ENCODE results near the gene SCGB1A1. TPM values are rescaled to one million over a fixed set of nuclear protein-coding genes. Genes with fewer than 3 reads are reported as not detected.

Gene SCGB1A1
- total RNA-seq, 1 experiment from 2014 or later = not detected

- BruUV-seq (replicated peaks) = no TSS peak
- Mint-ChIP-seq H3K36me3 (ENCODE audit: insufficient read depth, unreplicated experiment) (no peaks in the 10 kb centered on the region), H3K27me3 (ENCODE audit: insufficient read depth, unreplicated experiment) (no peaks in the 10 kb centered on the region), H3K4me3 (ENCODE audit: unreplicated experiment) (no peak overlapping the region), H3K4me1 (ENCODE audit: insufficient read depth, unreplicated experiment) (no peaks in the 10 kb centered on the region), H3K9me3 (ENCODE audit: unreplicated experiment) (no peaks in the 10 kb centered on the region), H3K27ac (ENCODE audit: low read depth, unreplicated experiment) (no peak overlapping the region)
- TF ChIP-seq, protein P1, sequence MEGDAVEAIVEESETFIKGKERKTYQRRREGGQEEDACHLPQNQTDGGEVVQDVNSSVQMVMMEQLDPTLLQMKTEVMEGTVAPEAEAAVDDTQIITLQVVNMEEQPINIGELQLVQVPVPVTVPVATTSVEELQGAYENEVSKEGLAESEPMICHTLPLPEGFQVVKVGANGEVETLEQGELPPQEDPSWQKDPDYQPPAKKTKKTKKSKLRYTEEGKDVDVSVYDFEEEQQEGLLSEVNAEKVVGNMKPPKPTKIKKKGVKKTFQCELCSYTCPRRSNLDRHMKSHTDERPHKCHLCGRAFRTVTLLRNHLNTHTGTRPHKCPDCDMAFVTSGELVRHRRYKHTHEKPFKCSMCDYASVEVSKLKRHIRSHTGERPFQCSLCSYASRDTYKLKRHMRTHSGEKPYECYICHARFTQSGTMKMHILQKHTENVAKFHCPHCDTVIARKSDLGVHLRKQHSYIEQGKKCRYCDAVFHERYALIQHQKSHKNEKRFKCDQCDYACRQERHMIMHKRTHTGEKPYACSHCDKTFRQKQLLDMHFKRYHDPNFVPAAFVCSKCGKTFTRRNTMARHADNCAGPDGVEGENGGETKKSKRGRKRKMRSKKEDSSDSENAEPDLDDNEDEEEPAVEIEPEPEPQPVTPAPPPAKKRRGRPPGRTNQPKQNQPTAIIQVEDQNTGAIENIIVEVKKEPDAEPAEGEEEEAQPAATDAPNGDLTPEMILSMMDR (IDR thresholded peaks at IDR 0.05; ENCODE audit: unreplicated experiment) = no peak
- DNase-seq (ENCODE audit: unreplicated experiment) = no peak
- intact Hi-C loops (cut with micrococcal nuclease) = no loop called here
- ChIA-PET POLR2A (interaction anchor here (1.9 kb wide), 1 partner anchor 10 kb away, joined by 6 read pairs; no protein-coding TSS in a partner anchor), CTCF (interaction anchor here (0.7 to 1.8 kb wide), 4 partner anchors 12 to 141 kb away, joined by 3 to 9 read pairs (median 3); no protein-coding TSS in a partner anchor)
Measured at GRCh38 chr11:62401811-62402210, 17.0 kb upstream of the SCGB1A1 start.

DNA sequence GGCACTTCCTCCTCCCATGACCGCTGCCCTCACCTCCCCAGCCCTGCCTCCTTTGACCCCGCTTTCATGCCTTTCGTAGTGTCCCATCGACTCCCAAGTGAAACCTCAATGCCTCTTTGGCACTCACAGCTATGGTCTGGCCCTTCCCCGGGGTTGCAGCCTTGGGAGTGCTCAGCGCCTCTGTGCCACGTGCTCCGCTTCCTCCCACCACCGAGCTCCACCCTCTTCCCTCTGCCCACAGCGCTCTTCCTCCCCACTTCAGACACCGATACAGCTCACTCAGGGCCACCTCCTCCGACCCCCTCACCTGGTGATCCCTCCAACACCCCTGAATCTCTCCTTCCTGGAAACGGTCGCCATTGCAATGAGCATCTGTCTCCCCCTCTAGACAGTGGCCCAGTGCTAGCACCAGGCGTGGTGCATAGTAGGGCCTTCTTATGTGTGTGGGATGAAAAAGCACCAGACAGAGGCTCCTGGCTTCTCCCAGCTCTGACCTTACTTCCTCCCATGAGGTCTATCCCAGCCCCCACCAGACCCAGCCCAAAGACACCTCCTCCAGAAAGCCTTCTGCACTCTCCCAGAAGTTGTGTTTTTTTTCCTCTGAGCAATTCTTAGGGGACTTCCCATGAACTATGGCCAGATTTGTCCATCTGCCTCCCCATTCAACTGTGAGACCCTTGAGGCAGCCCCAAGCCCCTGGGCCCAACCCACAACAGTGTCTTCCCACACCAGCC is 16.4 kb upstream of the SCGB1A1 start:
- H3K27me3 Mint-ChIP-seq (ENCODE audit: insufficient read depth, unreplicated experiment) = no peaks in the 10 kb centered on the region
- H3K36me3 Mint-ChIP-seq (ENCODE audit: insufficient read depth, unreplicated experiment) = no peaks in the 10 kb centered on the region
- H3K4me1 Mint-ChIP-seq (ENCODE audit: insufficient read depth, unreplicated experiment) = no peaks in the 10 kb centered on the region
- H3K4me3 Mint-ChIP-seq (ENCODE audit: unreplicated experiment) = no peak overlapping the region
- no peaks in the 10 kb centered on the region for H3K9me3 Mint-ChIP-seq (ENCODE audit: unreplicated experiment)
- no peak for DNase-seq (ENCODE audit: unreplicated experiment)
- no peak overlapping the region for H3K27ac Mint-ChIP-seq (ENCODE audit: low read depth, unreplicated experiment)
- intact Hi-C loops (cut with micrococcal nuclease) = no loop called here
- ChIA-PET POLR2A (interaction anchor here (0.8 kb wide), 1 partner anchor 303 kb away, joined by 3 read pairs; no protein-coding TSS in a partner anchor), CTCF (interaction anchor here (0.7 to 1.8 kb wide), 4 partner anchors 12 to 140 kb away, joined by 3 to 9 read pairs (median 3); no protein-coding TSS in a partner anchor)
- BruUV-seq (replicated peaks) = no TSS peak
- TF ChIP-seq, protein P1 (IDR thresholded peaks at IDR 0.05; ENCODE audit: unreplicated experiment) = no peak

DNA sequence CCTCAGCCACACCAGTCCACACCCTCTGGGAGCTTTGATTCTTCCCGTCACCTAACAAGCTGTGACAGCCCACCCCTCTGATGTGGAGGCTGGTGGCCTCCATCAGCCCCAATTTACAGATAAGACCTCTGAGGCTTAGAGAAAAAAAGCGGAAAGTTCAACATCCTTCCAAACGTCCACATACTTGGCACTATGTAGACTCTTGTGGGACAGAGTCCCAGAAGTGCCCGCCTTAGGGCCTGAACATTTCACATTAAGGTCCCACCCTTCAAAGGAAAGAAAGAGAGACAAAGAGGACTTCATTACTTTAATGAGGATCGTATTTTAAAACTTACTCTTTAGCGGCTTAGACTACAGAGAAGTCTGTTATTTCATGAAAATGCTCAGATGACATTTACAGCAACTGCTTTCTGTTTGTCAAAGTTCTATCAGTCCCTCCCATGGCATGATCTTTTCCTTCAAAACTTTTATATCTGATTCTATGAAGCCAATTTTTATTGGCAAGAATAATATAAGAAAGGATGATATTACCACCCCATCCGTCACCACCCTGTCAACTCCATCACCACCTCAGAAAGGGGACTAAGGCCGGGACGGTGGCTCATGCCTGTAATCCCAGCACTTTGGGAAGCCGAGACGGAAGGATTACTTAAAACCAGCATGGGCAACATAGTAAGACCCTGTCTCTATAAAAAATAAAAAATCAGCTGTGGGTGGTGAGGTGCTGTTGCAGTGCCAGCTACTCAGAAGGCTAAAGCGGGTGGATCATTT is 15.7 kb upstream of the SCGB1A1 start:
- Mint-ChIP-seq H3K27me3 (ENCODE audit: insufficient read depth, unreplicated experiment) (no peaks in the 10 kb centered on the region), H3K36me3 (ENCODE audit: insufficient read depth, unreplicated experiment) (no peaks in the 10 kb centered on the region), H3K9me3 (ENCODE audit: unreplicated experiment) (no peaks in the 10 kb centered on the region), H3K4me1 (ENCODE audit: insufficient read depth, unreplicated experiment) (no peaks in the 10 kb centered on the region), H3K4me3 (ENCODE audit: unreplicated experiment) (no peak overlapping the region), H3K27ac (ENCODE audit: low read depth, unreplicated experiment) (no peak overlapping the region)
- DNase-seq (ENCODE audit: unreplicated experiment) = no peak
- POLR2A ChIA-PET = interaction anchor here (0.8 kb wide), 1 partner anchor 303 kb away, joined by 3 read pairs; no protein-coding TSS in a partner anchor
- CTCF ChIA-PET = interaction anchor here (0.5 to 1.8 kb wide), 4 partner anchors 8 to 328 kb away, joined by 3 to 9 read pairs (median 6); no protein-coding TSS in a partner anchor
- BruUV-seq (replicated peaks) = no TSS peak
- intact Hi-C loops (cut with micrococcal nuclease) = no loop called here
- TF ChIP-seq, protein P1 (IDR thresholded peaks at IDR 0.05; ENCODE audit: unreplicated experiment) = no peak

GRCh38 chr11:62404435-62404834 is 14.4 kb upstream of the SCGB1A1 start:
- H3K4me3 Mint-ChIP-seq (ENCODE audit: unreplicated experiment) = no peak overlapping the region
- ChIA-PET POLR2A (no interaction called here), CTCF (interaction anchor here (0.6 to 1.8 kb wide), 3 partner anchors 9 to 139 kb away, joined by 3 to 8 read pairs (median 5); no protein-coding TSS in a partner anchor)
- intact Hi-C loops (cut with micrococcal nuclease) = no loop called here
- H3K27me3 Mint-ChIP-seq (ENCODE audit: insufficient read depth, unreplicated experiment) = no peaks in the 10 kb centered on the region
- H3K4me1 Mint-ChIP-seq (ENCODE audit: insufficient read depth, unreplicated experiment) = no peaks in the 10 kb centered on the region
- H3K9me3 Mint-ChIP-seq (ENCODE audit: unreplicated experiment) = no peaks in the 10 kb centered on the region
- H3K36me3 Mint-ChIP-seq (ENCODE audit: insufficient read depth, unreplicated experiment) = no peaks in the 10 kb centered on the region
- BruUV-seq (replicated peaks) = no TSS peak
- DNase-seq (ENCODE audit: unreplicated experiment) = no peak
- TF ChIP-seq, protein P1 (IDR thresholded peaks at IDR 0.05; ENCODE audit: unreplicated experiment) = no peak
- no peak overlapping the region for H3K27ac Mint-ChIP-seq (ENCODE audit: low read depth, unreplicated experiment)

Measured in MCF 10A (cell line).